22Rv1 (cell line): Measurements from ENCODE around the gene SPTBN2.

Source experiments
- H3K27ac ChIP-seq: fragments of 450-650 bp; 2 replicates; pipeline ENCODE4 v1.5.1; 2017
- CTCF ChIP-seq: fragments of 450-650 bp; IDR thresholded peaks from 2 replicates; pipeline ENCODE4 v1.5.1; 2017; ENCODE audit warnings: mild to moderate bottlenecking
- ZFX ChIP-seq: fragments of 450-650 bp; IDR thresholded peaks from 2 replicates; pipeline ENCODE4 v1.6.1; 2017; ENCODE audit warnings: antibody characterized with exemption, borderline replicate concordance

The SPTBN2 gene

GRCh38 chr11:66686100-66686785 lies 42.8 kb downstream of the SPTBN2 start:
- no peak overlapping the region for H3K27ac ChIP-seq
- no peak for TF ChIP-seq CTCF
- no peak for TF ChIP-seq ZFX

- TF ChIP-seq ZFX (no peak), CTCF (no peak)
- H3K27ac ChIP-seq = no peak overlapping the region
Measured at GRCh38 chr11:66685276-66686099, 43.5 kb downstream of the SPTBN2 start.

GRCh38 chr11:66684635-66685034 lies 44.4 kb downstream of the SPTBN2 start:
- no peak overlapping the region for H3K27ac ChIP-seq
- TF ChIP-seq ZFX (no peak), CTCF (no peak)

- no peak for TF ChIP-seq CTCF
- no peak for TF ChIP-seq ZFX
- H3K27ac ChIP-seq = no peak overlapping the region
Measured at GRCh38 chr11:66683877-66684276, 45.1 kb downstream of the SPTBN2 start.

GRCh38 chr11:66680966-66681645 lies 47.9 kb downstream of the SPTBN2 start:
- no peak for TF ChIP-seq ZFX
- TF ChIP-seq CTCF = no peak
- H3K27ac ChIP-seq = no peak overlapping the region

- no peak for TF ChIP-seq CTCF
- no peak for TF ChIP-seq ZFX
- peak within 1 kb of the TSS; percentile 95 for H3K27ac ChIP-seq
Measured at GRCh38 chr11:66677599-66678375, 51.2 kb downstream of the SPTBN2 start, which contains the start of gene RBM4B. Gene RBM4B (minus strand): TSS chr11:66677887. CDS start chr11:66677079, 808 bp downstream.
